Right lobe of liver (tissue), 4 donors: ENCODE results near the gene SCG2.

Source experiments
- POLR2A ChIP-seq: fragments of 450-650 bp; IDR thresholded peaks from one replicate; pipeline ENCODE4 v1.6.1; 2017; ENCODE audit warnings: antibody characterized with exemption, mild to moderate bottlenecking
- TF ChIP-seq, protein P1 (sequence below), 4 donors: fragments of 200-600 bp in 3 of 4; fragments of 450-650 bp in 1 of 4; IDR thresholded peaks; one replicate each; pipeline versions ENCODE4 v1.5.1 to v1.8.0; 2016 to 2022; ENCODE audit warnings: antibody characterized with exemption in 4 of 4, mild to moderate bottlenecking in 2 of 4
- donor health status: DM: no; HTN: no; CAD: no.
- donor health status: DM: no; HTN: no; CAD: no.
- donor health status: DM: no; HTN: yes; CAD: no.

DNA sequence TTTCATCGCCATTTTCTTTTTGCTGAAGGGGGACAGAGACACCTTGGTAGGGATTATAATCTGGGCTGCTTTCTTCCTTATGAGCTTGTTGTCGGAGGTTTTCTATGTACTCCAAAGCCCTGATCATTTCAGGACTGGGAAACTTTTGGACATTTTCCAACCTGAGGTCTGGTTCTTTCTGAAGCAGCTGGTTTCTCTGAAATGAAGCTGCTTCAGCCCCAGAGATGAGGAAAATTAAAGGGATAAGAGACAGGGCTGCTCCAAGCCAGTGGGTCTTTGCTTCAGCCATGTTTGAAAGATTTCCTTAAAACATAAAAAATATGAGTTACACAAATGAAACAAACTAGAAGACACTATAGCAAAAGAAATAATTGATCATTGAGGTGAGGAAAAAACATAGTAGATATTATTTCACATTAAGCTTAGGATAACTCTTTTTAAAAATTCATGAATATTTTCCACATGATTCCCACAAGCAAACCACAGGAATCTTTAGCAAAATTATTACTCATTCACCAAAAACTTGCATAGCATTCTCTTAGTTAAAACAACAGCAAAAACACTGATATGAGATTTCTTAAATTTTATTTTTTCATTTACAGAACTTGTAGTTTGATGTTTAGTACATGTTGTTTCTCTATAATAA, 3.0 kb downstream of the SCG2 start:
- TF ChIP-seq, protein P1, sequence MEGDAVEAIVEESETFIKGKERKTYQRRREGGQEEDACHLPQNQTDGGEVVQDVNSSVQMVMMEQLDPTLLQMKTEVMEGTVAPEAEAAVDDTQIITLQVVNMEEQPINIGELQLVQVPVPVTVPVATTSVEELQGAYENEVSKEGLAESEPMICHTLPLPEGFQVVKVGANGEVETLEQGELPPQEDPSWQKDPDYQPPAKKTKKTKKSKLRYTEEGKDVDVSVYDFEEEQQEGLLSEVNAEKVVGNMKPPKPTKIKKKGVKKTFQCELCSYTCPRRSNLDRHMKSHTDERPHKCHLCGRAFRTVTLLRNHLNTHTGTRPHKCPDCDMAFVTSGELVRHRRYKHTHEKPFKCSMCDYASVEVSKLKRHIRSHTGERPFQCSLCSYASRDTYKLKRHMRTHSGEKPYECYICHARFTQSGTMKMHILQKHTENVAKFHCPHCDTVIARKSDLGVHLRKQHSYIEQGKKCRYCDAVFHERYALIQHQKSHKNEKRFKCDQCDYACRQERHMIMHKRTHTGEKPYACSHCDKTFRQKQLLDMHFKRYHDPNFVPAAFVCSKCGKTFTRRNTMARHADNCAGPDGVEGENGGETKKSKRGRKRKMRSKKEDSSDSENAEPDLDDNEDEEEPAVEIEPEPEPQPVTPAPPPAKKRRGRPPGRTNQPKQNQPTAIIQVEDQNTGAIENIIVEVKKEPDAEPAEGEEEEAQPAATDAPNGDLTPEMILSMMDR (IDR thresholded peaks at IDR 0.05) = no peak
- TF ChIP-seq POLR2A = no peak
